ENCODE results near the gene LIN28B.

Gene LIN28B

GRCh38 chr6:105051941-105052471, 95.1 kb downstream of the LIN28B start:
- H3K4me3 ChIP-seq (ENCODE audit: low read depth, low read length): no peak overlapping the region
- TF ChIP-seq CTCF (IDR thresholded peaks at IDR 0.05; ENCODE audit: borderline replicate concordance, insufficient read depth, low read depth, low read length): no peak

GRCh38 chr6:105056646-105057045, 99.7 kb downstream of the LIN28B start:
- no peak overlapping the region for H3K4me3 ChIP-seq (ENCODE audit: low read depth, low read length)
- TF ChIP-seq CTCF (IDR thresholded peaks at IDR 0.05; ENCODE audit: borderline replicate concordance, insufficient read depth, low read depth, low read length): no peak

- no peak overlapping the region for H3K4me3 ChIP-seq (ENCODE audit: low read depth, low read length)
Observed at GRCh38 chr6:105057160-105057559, 100.3 kb downstream of the LIN28B start.

GRCh38 chr6:105058316-105058715, 101.4 kb downstream of the LIN28B start:
- no peak overlapping the region for H3K4me3 ChIP-seq (ENCODE audit: low read depth, low read length)
- TF ChIP-seq CTCF (IDR thresholded peaks at IDR 0.05; ENCODE audit: borderline replicate concordance, insufficient read depth, low read depth, low read length): no peak

More at GRCh38 chr6:105057160-105057559, 100.3 kb downstream of the LIN28B start:
- TF ChIP-seq CTCF (IDR thresholded peaks at IDR 0.05; ENCODE audit: borderline replicate concordance, insufficient read depth, low read depth, low read length): no peak

GRCh38 chr6:105058846-105059245, 101.9 kb downstream of the LIN28B start:
- H3K4me3 ChIP-seq (ENCODE audit: low read depth, low read length): no peak overlapping the region
- no peak for TF ChIP-seq CTCF (IDR thresholded peaks at IDR 0.05; ENCODE audit: borderline replicate concordance, insufficient read depth, low read depth, low read length)

- no peak for TF ChIP-seq CTCF (IDR thresholded peaks at IDR 0.05; ENCODE audit: borderline replicate concordance, insufficient read depth, low read depth, low read length)
- H3K4me3 ChIP-seq (ENCODE audit: low read depth, low read length): no peak overlapping the region
Observed at GRCh38 chr6:105066233-105066632, 109.3 kb downstream of the LIN28B start.

GRCh38 chr6:105066836-105067235, 109.9 kb downstream of the LIN28B start:
- no peak for TF ChIP-seq CTCF (IDR thresholded peaks at IDR 0.05; ENCODE audit: borderline replicate concordance, insufficient read depth, low read depth, low read length)
- no peak overlapping the region for H3K4me3 ChIP-seq (ENCODE audit: low read depth, low read length)
